ENCODE data around the gene MYBPC2.

GRCh38 chr19:50425581-50425980 lies 7.1 kb upstream of the MYBPC2 start:
- TF ChIP-seq CTCF (conservative IDR thresholded peaks at IDR 0.05; ENCODE audit: low read depth, low read length) (no peak), EZH2 (IDR thresholded peaks at IDR 0.05; ENCODE audit: borderline replicate concordance, low read depth, low read length, poor library complexity, severe bottlenecking) (no peak)

All from A673 (cell line).